ENCODE data around the gene GABBR1. TPM values are rescaled to one million over a fixed set of nuclear protein-coding genes. Genes with fewer than 3 reads are reported as not detected.
"Not testable (repeated sequence)": the region's sequence is repeated elsewhere in the genome, so short reads cannot be mapped to it uniquely, and the experiment has no call there.

The GABBR1 gene
- total RNA-seq, 2 donors from 2014 or later = 101 to 139 TPM

DNA sequence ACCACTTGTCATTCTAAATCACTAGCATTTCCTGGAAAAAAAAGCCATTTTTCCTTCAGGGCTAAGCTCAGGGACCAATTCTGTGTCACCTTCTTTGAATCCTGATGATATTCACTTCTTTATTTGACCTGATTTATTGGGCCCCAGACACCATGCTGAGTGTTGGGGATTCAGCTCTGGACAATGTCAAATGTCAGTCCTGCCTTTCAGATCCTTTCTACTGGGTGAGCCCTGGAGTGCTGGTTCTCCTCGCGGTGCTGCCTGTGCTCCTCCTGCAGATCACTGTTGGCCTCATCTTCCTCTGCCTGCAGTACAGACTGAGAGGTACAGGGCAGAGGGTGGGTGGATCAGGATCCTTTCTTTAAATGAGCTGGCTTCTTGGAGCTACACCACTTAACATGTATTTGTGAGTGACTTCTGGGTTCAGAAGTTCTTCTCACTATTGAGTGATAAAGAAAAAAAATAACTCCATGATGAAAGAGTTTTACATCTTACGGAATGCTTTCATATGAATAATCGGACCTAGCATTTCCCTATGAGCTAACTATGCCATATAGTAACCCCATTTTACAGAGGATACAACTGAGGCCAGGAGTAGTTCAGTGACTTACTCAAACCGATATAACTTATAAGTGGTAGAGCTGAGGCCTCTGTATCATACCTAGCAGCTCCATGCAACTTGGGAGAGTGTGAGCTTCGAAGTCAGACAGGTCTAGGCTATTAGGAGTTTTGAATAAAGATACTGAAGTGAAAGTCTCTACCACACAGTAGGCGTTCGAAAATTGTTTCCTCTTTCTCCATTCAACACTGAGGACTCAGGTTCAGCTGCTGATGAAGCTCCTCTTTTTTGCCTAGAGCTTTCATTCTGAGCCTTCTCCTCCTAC, 33.2 kb upstream of the GABBR1 start:
- ATAC-seq (no peak), DNase-seq (no peak)
- Mint-ChIP-seq H3K4me3 (no peak overlapping the region), H3K36me3 (ENCODE audit: low read depth) (no peaks in the 10 kb centered on the region), H3K4me1 (no peaks in the 10 kb centered on the region), H3K27me3 (peaks cover 42% of the 10 kb centered on the region), H3K27ac (no peak overlapping the region)
- no peaks in the 10 kb centered on the region for H3K9me3 ChIP-seq (ENCODE audit: control insufficient read depth, low read length, poor library complexity, severe bottlenecking)

DNA sequence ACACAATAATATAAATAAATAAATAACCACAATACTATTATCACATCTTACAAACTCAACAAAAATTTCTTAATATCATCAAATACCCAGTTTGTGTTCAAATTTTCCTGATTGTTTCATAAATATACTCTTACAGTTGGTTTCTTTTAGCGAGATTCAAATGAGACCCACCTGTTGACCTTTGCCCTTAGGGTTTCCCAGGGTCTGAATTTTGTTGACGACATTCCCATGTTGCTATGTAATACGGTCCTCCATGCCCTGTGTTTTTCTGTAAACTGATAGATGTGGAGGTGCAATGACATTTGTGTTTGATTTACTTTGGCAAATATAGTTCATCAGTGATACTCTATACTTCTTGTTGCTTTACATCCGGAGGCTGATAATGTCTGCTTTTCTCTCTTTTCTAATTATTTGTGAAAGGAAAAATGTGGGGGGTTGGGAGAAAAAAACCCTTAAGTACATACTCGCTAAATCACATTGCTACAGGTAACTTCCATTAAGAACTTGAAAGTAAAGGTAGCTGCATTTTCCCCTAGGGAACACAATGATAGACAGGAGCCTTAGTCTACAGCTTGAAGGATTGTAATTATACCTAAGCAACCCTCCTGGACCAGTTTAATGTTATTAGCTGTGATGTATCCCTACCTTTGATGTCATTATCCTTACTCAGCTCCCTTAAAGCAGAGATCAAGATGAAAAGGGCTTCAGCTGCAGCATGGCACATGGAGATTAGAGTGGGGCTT, 30.5 kb upstream of the GABBR1 start:
- H3K4me3 Mint-ChIP-seq = no peak overlapping the region
- no peak overlapping the region for H3K27ac Mint-ChIP-seq
- H3K4me1 Mint-ChIP-seq = peaks cover under 1% of the 10 kb centered on the region
- ATAC-seq = no peak
- no peaks in the 10 kb centered on the region for H3K9me3 ChIP-seq (ENCODE audit: control insufficient read depth, low read length, poor library complexity, severe bottlenecking)
- H3K27me3 Mint-ChIP-seq = peaks cover 51% of the 10 kb centered on the region
- H3K36me3 Mint-ChIP-seq (ENCODE audit: low read depth) = no peaks in the 10 kb centered on the region
- no peak for DNase-seq

DNA sequence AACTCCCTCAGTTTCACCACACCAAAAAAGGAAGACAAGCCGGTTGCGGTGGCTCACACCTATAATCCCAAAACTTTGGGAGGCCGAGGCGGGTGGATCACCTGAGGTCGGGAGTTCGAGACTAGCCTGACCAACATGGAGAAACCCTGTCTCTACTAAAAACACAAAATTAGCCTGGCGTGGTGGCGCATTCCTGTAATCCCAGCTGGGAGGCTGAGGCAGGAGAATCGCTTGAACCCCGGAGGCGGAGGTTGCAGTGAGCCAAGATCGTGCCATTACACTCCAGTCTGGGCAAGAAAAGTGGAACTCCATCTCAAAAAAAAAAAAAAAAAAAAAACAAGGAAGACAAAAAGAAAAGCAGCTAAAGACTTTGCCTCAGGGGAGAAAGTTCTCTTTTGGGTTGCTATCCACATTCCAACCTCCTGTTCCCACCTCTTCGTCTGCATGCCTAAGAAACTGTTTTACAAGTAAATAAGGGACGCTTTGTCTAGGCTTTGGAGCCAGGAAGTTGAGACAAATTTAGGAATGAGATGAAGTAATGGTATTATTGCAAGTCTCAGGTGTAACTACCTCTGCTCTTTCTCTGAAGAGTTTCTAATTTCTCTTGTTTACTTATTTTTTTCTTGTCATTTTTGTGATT, 28.6 kb upstream of the GABBR1 start:
- H3K4me3 Mint-ChIP-seq; DNase-seq; H3K9me3 ChIP-seq (ENCODE audit: control insufficient read depth, low read length, poor library complexity, severe bottlenecking); H3K4me1 Mint-ChIP-seq; H3K36me3 Mint-ChIP-seq (ENCODE audit: low read depth); ATAC-seq; H3K27ac Mint-ChIP-seq: not testable (repeated sequence)
- peaks cover 50% of the 10 kb centered on the region for H3K27me3 Mint-ChIP-seq

DNA sequence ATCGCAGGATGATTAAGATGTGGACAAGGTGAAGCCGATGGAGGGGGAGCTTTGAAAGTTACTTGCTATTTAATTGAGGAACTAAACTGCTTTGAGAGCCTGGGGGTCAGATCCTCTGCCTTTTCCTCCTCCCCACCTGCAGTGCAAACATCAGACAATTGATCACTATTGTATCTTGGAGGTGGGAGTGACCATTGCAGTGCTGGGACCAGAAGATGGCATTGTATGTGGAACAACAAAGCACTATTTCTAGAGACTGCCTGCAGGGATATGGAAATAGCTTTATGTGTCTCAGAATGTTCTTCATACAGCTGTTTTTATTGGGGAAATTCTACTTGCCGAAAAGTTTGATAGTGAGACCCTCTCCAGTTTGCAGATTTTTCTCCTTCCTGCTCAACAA, 28.1 kb upstream of the GABBR1 start:
- Mint-ChIP-seq H3K36me3 (ENCODE audit: low read depth) (peaks cover 2% of the 10 kb centered on the region), H3K4me3 (no peak overlapping the region), H3K27me3 (peaks cover 53% of the 10 kb centered on the region)

DNA sequence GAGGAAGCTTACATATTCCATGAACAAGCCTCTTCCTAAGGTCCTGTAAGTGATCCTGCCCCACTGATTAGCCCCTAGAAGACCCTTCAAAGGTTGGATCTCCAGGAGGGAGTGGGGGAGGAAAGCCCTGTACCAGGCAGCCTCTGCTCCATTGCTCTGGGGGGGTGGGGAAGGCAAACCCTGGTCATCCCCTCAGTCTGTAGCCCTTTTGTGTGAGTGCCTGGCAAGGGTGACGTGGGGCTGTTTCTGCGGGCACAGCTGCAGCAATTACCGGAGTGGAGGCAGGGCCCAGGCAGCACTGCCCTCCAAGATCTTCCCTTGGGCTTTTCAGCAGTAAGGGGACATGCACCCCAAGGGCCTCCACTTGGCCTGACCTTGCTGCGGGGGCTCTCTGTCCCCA, 23.8 kb upstream of the GABBR1 start, which contains the start of gene MOG:
TSS of gene MOG (plus strand) at position 295 of the 400 bp plus-strand sequence. CDS start 118 bp downstream, outside the sequence.
- H3K36me3 Mint-ChIP-seq (ENCODE audit: low read depth) = peaks cover 2% of the 10 kb centered on the region
- no peaks in the 10 kb centered on the region for H3K9me3 ChIP-seq (ENCODE audit: control insufficient read depth, low read length, poor library complexity, severe bottlenecking)
- no peak within 1 kb of the TSS for H3K27ac Mint-ChIP-seq
- peaks cover 4% of the 10 kb centered on the region for H3K4me1 Mint-ChIP-seq
- no peak for ATAC-seq
- no peak for DNase-seq
- H3K4me3 Mint-ChIP-seq = no peak within 1 kb of the TSS
- peaks cover 47% of the 10 kb centered on the region for H3K27me3 Mint-ChIP-seq

More for the DNA sequence above, 28.1 kb upstream of the GABBR1 start:
- H3K9me3 ChIP-seq (ENCODE audit: control insufficient read depth, low read length, poor library complexity, severe bottlenecking) = no peaks in the 10 kb centered on the region
- Mint-ChIP-seq H3K4me1 (peaks cover 4% of the 10 kb centered on the region), H3K27ac (no peak overlapping the region)
- no peak for DNase-seq
- ATAC-seq = no peak

DNA sequence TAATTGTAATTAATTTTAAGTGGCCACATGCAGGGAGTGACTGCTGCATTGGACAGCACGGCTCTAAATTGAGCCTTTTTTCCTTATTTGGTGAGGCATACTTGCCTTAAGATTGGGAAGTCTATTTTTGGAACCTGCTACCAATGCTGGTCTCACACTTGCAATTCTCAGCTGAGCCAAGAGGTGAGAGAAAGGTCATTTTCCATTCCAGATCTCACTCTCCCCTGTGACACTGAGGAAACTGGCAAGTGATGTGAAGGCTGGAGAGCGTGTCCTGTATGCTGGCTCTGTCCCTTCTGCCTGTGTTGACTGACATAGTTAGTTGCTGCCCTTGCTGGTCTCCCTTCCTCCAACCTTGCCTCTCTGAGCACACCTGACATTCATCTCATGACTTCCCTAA, 23.2 kb upstream of the GABBR1 start:
- no peaks in the 10 kb centered on the region for H3K9me3 ChIP-seq (ENCODE audit: control insufficient read depth, low read length, poor library complexity, severe bottlenecking)
- Mint-ChIP-seq H3K27me3 (peaks cover 43% of the 10 kb centered on the region), H3K4me1 (peaks cover 8% of the 10 kb centered on the region), H3K27ac (no peak overlapping the region), H3K36me3 (ENCODE audit: low read depth) (peaks cover 2% of the 10 kb centered on the region), H3K4me3 (no peak overlapping the region)
- DNase-seq = no peak
- no peak for ATAC-seq

DNA sequence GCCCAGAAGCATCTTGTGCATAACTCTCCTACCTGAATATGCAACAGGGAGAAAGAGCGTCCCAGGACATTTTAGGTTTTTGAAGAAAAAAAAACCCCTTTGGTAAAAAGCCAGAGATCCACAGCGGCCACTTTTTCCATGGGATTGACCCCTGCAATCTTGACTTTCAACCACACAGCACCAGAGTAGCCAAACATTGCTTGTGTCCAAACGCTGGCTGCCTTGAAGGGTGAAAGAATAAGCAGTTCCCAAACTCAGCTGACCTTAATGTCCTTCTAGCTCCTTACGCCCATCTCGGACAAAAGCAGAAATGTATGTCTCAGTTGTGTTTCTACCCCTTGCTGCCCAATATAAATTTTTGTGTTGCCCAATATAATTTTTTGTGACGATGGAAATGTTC, 22.7 kb upstream of the GABBR1 start:
- H3K36me3 Mint-ChIP-seq (ENCODE audit: low read depth) = peaks cover 2% of the 10 kb centered on the region
- no peak overlapping the region for H3K27ac Mint-ChIP-seq
- ATAC-seq (no peak), DNase-seq (no peak)
- H3K4me1 Mint-ChIP-seq = peaks cover 8% of the 10 kb centered on the region
- H3K9me3 ChIP-seq (ENCODE audit: control insufficient read depth, low read length, poor library complexity, severe bottlenecking) = no peaks in the 10 kb centered on the region
- peaks cover 38% of the 10 kb centered on the region for H3K27me3 Mint-ChIP-seq
- H3K4me3 Mint-ChIP-seq = no peak overlapping the region

DNA sequence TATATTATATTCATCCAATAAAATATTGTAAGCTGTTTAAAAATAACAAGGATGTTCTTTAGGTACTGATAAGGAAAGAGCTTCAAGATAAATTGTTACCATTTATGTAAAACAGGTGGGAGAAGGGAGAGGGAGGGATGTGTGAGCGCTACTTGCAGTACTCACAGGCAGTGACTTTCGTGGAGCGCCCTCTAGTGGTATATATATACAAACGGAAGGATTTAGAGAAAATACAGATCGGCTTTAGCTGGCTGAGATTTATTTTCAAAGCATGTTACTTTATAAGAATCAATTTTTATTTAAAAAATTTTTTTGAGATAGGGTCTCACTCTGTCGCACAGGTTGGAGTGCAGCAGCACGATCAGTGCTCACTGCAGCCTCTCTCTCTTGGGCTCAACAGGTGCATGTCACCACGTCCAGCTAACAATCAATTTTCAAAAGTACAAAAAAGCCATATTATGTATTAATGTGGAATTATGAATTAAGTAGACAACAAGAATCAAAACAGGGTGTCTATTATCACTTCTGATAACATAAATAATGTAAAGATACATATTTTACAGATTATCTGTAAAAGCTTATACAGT, 20.6 kb upstream of the GABBR1 start:
- Mint-ChIP-seq H3K4me1 (peaks cover 11% of the 10 kb centered on the region), H3K27ac (no peak overlapping the region), H3K36me3 (ENCODE audit: low read depth) (peaks cover 2% of the 10 kb centered on the region), H3K4me3 (no peak overlapping the region), H3K27me3 (peaks cover 26% of the 10 kb centered on the region)
- DNase-seq (peak in 1 of 3 donors; percentile 24), ATAC-seq (no peak)
- H3K9me3 ChIP-seq (ENCODE audit: control insufficient read depth, low read length, poor library complexity, severe bottlenecking) = no peaks in the 10 kb centered on the region

DNA sequence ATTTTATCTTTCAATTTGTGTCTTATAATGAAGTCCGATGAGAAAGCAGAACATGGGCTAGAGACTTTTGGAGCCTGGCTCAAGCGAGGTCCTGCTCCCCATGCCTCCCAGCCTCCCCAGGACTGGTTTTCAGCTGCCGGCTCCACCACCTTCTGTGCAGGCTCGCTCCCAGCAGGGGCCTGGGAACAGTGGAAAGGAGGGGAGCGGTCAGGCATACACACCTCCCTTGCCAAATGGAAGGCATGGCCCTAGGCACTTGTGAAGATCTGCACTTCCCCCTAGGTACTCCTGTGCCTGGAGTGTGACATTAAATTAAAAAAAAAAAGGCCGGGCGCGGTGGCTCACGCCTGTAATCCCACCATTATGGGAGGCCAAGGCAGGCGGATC, 19.2 kb upstream of the GABBR1 start:
- Mint-ChIP-seq H3K27me3 (peaks cover 18% of the 10 kb centered on the region), H3K4me3 (no peak overlapping the region), H3K4me1 (peaks cover 8% of the 10 kb centered on the region), H3K36me3 (ENCODE audit: low read depth) (no peaks in the 10 kb centered on the region), H3K27ac (no peak overlapping the region)
- ATAC-seq (no peak), DNase-seq (no peak)
- no peaks in the 10 kb centered on the region for H3K9me3 ChIP-seq (ENCODE audit: control insufficient read depth, low read length, poor library complexity, severe bottlenecking)

DNA sequence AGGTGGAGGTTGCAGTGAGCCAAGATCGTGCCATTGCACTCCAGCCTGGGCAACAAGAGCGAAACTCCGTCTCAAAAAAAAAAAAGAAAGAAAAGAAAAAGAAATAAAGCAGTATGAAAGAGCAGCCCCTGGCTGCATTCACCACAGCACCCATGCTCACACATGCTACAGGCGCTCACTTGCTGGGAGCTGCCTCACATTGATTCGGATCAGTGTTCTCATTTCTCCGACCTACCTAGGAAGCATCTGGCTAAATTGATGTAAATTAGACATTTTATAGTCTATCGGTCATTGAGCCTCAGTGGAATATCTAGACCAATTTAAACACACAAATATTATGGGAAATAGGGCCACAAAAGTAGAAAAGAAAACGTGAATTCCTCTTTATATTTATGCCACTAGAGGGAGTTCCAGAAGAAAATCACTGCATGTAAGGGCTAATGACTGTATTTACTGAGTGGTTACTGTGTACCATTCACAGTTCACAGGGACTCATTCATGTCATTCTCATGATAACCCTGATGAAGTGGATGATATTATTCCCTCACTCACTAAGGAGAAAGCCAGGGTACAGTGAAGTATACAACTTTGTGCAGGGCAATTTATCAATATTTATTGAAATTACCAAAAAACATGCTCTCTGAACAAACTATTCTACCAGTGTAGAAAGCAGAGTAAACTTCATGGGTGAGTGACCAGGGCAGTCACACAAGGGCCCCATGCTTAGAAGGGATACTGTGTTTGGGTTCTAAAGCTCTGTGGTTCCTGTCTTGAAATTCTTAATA, 18.6 kb upstream of the GABBR1 start:
- peak overlapping the region; percentile 49 for H3K4me3 Mint-ChIP-seq
- H3K27ac Mint-ChIP-seq = no peak overlapping the region
- peaks cover 18% of the 10 kb centered on the region for H3K27me3 Mint-ChIP-seq
- DNase-seq (no peak), ATAC-seq (no peak)
- no peaks in the 10 kb centered on the region for H3K9me3 ChIP-seq (ENCODE audit: control insufficient read depth, low read length, poor library complexity, severe bottlenecking)
- H3K36me3 Mint-ChIP-seq (ENCODE audit: low read depth) = no peaks in the 10 kb centered on the region
- peaks cover 8% of the 10 kb centered on the region for H3K4me1 Mint-ChIP-seq

DNA sequence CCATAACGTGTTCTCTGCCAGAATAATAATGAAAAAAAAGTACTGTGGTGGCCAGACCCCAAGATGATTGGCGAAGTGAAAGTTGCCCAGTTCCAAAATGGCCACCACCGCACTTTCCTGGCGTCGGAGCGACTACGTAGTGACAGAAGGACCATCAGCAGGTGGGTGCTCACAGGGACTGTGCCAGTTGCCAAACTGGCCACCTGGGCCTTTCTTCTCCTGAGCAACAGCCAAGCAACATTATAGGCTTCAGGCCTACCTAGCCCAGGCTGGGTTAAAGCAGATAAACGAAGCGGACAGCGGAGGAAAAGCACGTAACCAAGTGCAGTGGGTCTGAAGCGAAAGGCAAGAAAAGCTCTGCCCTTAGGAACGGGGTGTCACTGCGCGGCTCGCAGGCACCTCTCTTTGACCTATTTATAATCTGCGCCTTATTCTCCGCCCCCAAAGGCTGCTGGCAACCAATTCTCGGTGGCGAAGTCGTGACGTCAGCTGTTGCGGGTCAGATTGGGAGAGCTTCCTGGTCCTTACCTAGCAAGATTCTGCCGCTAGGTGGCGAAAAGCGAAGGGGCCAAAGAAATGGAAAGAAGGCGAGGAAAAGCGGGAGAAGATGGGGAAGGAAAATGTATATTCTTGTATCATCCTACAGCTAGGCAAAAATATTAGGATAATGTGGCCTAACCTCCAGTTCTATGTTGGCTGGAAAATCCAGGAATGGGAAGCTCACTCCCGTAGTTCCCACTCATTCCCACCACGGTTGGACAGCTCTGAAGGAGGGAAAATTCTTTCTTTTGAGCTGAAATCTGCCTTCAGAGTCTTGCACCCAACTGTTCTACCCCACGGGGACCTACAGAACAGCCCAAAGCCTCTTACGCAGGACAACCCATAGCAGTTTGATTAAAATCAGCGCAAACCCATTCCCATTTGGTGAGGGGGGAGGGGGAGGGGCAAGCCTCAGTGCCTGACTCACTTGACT, 17.0 kb upstream of the GABBR1 start:
- peak; percentile 94 for ATAC-seq
- peak; percentile 88 to 96 (median 91) for DNase-seq
- H3K4me1 Mint-ChIP-seq = peaks cover 8% of the 10 kb centered on the region
- no peaks in the 10 kb centered on the region for H3K36me3 Mint-ChIP-seq (ENCODE audit: low read depth)
- no peaks in the 10 kb centered on the region for H3K9me3 ChIP-seq (ENCODE audit: control insufficient read depth, low read length, poor library complexity, severe bottlenecking)
- peak overlapping the region; percentile 97 for H3K27ac Mint-ChIP-seq
- H3K4me3 Mint-ChIP-seq = peak overlapping the region; percentile 92
- H3K27me3 Mint-ChIP-seq = peaks cover 5% of the 10 kb centered on the region

Measured in T-helper 17 cell (primary cell).